Lower lobe of right lung (tissue), 2 donors: ENCODE measurements around the gene XRCC4. TPM values are rescaled to one million over a fixed set of nuclear protein-coding genes. Genes with fewer than 3 reads are reported as not detected.

Experiments used
- ATAC-seq, 2 donors: fragments of 200-7000 bp; cut with Tn5 transposase; one replicate each; pipeline ENCODE4 v1.9.1; 2020 to 2022; ENCODE audit warnings: mild to moderate bottlenecking in 2 of 2, moderate library complexity in 2 of 2
- DNase-seq: peaks from one replicate; pipeline ENCODE4 v3.0.0-alpha.2; 2020
- H3K27ac ChIP-seq: fragments of 200-600 bp; one replicate; pipeline ENCODE4 v1.8.0; 2022
- H3K27me3 ChIP-seq: fragments of 200-600 bp; one replicate; pipeline ENCODE4 v1.8.0; 2022; ENCODE audit warnings: low read depth
- H3K36me3 ChIP-seq: fragments of 200-600 bp; one replicate; pipeline ENCODE4 v1.8.0; 2022; ENCODE audit warnings: mild to moderate bottlenecking
- H3K4me1 ChIP-seq: fragments of 200-600 bp; one replicate; pipeline ENCODE4 v1.8.0; 2022
- H3K4me3 ChIP-seq: fragments of 200-600 bp; one replicate; pipeline ENCODE4 v1.8.0; 2022; ENCODE audit warnings: mild to moderate bottlenecking
- H3K9me3 ChIP-seq: fragments of 200-600 bp; one replicate; pipeline ENCODE4 v1.8.0; 2022
- intact Hi-C: fragments of 100-400 bp; cut with DNase I; formaldehyde crosslinking; loops from one replicate; pipeline ENCODE4 v1.11.0; 2022
- total RNA-seq: library from RNA; stranded (reverse); fragmentation: NEBNext Ultra II Directional; extraction: Animal tissue kit (Norgen Biotek cat#: 25700); gene quantifications from one replicate; pipeline ENCODE4 v1.2.1, GENCODE V29; 2021
- TF ChIP-seq, protein P1 (sequence below): fragments of 200-600 bp; IDR thresholded peaks from one replicate; pipeline ENCODE4 v1.8.0; 2022; ENCODE audit warnings: antibody characterized with exemption, mild to moderate bottlenecking
- donor health status: DM: no; HTN: yes; CAD: no; lungs with severe emphysema.

The XRCC4 gene
- total RNA-seq, 1 donor from 2014 or later, result 9.2 TPM

DNA sequence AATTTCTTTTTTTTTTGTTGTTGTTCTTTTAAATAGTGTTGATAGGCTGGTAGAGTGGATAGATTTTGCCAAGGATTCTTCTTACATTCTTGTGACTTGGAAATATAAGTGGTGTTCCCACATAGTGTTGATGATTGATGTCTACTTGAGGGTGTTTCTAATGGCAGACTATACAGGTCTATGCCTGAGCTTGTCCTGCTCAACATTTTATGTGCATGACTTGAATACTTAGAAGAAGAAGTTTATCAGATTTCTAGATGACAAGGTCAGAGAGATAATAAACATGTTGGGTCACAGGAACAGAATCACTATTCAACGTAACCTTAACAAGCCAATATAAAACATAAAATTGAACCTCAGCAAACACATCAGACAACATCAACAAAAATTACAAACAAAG lies 24.2 kb downstream of the XRCC4 start:
- TF ChIP-seq, protein P1, sequence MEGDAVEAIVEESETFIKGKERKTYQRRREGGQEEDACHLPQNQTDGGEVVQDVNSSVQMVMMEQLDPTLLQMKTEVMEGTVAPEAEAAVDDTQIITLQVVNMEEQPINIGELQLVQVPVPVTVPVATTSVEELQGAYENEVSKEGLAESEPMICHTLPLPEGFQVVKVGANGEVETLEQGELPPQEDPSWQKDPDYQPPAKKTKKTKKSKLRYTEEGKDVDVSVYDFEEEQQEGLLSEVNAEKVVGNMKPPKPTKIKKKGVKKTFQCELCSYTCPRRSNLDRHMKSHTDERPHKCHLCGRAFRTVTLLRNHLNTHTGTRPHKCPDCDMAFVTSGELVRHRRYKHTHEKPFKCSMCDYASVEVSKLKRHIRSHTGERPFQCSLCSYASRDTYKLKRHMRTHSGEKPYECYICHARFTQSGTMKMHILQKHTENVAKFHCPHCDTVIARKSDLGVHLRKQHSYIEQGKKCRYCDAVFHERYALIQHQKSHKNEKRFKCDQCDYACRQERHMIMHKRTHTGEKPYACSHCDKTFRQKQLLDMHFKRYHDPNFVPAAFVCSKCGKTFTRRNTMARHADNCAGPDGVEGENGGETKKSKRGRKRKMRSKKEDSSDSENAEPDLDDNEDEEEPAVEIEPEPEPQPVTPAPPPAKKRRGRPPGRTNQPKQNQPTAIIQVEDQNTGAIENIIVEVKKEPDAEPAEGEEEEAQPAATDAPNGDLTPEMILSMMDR, result no peak
- DNase-seq (no peak), ATAC-seq (no peak)
- no peak overlapping the region for H3K4me3 ChIP-seq
- no peaks in the 10 kb centered on the region for H3K36me3 ChIP-seq
- H3K9me3 ChIP-seq, result no peaks in the 10 kb centered on the region
- peaks cover 5% of the 10 kb centered on the region for H3K4me1 ChIP-seq
- no peaks in the 10 kb centered on the region for H3K27me3 ChIP-seq
- no peak overlapping the region for H3K27ac ChIP-seq
- intact Hi-C loops, result no loop called here

DNA sequence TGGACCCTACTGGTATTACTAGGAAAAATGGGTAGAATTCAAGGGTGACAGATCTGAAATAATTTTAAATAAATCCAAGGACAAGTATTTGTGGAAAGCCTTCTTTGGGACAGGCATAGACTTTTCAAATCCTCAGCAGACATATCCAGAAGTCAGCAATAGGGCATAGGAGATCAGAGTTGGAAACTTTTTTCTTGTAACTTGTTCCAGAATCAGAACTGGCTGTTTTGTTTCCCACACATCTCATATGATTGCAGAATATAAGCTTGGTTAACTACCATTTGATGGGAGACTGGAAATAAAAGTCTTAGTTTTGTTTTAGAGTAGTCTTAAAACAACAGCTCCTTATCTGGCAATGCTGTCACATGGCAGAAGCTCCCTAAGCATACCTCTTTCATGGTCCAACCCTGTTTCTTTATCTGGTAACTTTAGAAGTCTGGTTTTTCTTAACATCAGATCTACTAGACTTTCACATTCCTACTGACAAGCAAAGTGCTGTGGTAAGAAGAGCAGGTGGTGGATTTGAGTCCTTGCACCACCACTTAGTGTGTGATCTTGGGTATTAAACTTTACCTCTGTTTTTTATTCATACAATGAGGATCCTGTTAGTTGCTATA lies 25.1 kb downstream of the XRCC4 start:
- TF ChIP-seq, protein P1, result no peak
- Histone ChIP-seq H3K27me3 (no peaks in the 10 kb centered on the region), H3K27ac (no peak overlapping the region), H3K4me1 (peaks cover 5% of the 10 kb centered on the region), H3K36me3 (no peaks in the 10 kb centered on the region), H3K4me3 (no peak overlapping the region), H3K9me3 (no peaks in the 10 kb centered on the region)
- DNase-seq (no peak), ATAC-seq (no peak)
- intact Hi-C loops, result no loop called here

DNA sequence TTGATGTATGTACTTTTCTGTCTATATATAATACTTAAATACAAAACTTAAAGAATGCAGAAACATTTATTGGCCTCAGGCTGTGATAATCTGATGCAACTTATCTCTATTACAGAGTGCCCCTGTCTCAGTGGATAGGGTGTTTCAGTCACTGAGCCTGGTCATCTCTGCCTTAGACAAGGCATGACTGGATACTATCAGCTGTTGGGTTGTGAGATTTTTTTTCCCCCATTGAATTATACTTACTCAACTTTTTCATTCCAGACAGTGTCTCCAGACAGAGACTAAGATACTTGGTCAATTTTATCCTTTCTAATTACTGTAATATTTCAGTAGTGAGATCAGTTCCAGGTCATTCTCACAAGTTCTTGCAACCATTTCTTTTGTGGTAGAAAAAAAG lies 26.7 kb downstream of the XRCC4 start:
- TF ChIP-seq, protein P1, result no peak
- DNase-seq (no peak), ATAC-seq (no peak)
- Histone ChIP-seq H3K27ac (no peak overlapping the region), H3K27me3 (no peaks in the 10 kb centered on the region), H3K4me1 (no peaks in the 10 kb centered on the region), H3K4me3 (no peak overlapping the region), H3K36me3 (no peaks in the 10 kb centered on the region), H3K9me3 (no peaks in the 10 kb centered on the region)
- intact Hi-C loops, result no loop called here

DNA sequence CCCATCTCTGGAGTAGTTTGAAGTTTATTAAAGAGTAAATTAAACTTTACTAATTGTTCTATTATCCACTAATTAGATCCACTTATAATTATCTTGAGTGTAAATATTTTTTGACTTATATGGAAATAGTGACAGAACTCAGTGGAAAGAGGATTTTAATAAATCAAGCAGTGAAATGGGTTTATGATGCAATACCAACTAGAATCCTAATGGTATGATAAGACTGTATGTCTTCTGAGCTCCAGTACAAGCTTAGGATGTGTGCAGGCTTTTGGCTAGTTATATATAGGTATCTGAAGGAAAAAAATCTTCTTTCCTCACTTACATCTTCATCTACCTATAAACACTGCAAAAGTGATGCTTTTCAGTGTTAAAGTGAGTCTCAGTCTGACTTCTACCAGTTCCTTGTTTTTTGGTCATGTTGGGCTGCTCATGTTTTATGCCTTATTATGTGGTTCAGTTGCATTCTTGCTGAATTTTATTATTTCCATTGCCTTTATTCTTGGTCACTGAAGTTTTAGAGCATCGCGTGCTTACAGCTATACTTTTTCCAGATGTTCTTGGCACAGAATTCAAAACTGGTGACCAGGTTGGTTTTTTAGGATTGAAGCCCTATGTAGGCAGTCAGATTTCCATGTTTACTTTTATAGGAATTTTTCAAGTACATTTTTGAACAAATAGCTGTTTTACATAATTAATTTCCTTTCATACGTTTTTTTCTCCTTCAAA lies 30.5 kb downstream of the XRCC4 start:
- intact Hi-C loops, result no loop called here
- Histone ChIP-seq H3K4me1 (no peaks in the 10 kb centered on the region), H3K4me3 (no peak overlapping the region), H3K9me3 (no peaks in the 10 kb centered on the region), H3K36me3 (no peaks in the 10 kb centered on the region), H3K27me3 (no peaks in the 10 kb centered on the region), H3K27ac (no peak overlapping the region)
- TF ChIP-seq, protein P1, result no peak
- ATAC-seq (no peak), DNase-seq (no peak)

DNA sequence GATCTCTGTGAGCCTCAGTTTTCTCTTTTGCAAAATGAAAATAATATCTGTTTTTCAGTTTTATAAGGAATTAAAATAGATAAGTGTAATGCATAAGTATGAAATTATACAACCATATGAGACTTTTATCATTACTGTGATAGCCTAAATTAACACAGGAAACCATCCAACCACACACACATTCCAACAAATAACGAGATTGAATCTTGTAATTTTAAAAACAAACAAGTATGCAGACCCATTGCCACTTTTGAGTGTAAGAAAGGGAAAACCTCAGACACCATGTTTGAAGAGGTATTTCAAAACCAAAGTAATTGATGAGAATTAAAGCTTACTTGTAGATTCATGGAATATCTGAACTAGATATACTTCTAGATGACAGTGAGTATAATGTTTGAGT lies 32.0 kb downstream of the XRCC4 start:
- no peak overlapping the region for H3K27ac ChIP-seq
- TF ChIP-seq, protein P1, result no peak
- no peaks in the 10 kb centered on the region for H3K36me3 ChIP-seq
- no peak overlapping the region for H3K4me3 ChIP-seq
- no peaks in the 10 kb centered on the region for H3K9me3 ChIP-seq
- DNase-seq (no peak), ATAC-seq (no peak)
- H3K27me3 ChIP-seq, result no peaks in the 10 kb centered on the region
- intact Hi-C loops, result no loop called here
- H3K4me1 ChIP-seq, result no peaks in the 10 kb centered on the region
